Measurements from ENCODE around the gene EHBP1. TPM values are rescaled to one million over a fixed set of nuclear protein-coding genes. Genes with fewer than 3 reads are reported as not detected.

Gene EHBP1
- total RNA-seq, 4 donors from 2014 or later = 42.9 to 116 (median 58.3) TPM

DNA sequence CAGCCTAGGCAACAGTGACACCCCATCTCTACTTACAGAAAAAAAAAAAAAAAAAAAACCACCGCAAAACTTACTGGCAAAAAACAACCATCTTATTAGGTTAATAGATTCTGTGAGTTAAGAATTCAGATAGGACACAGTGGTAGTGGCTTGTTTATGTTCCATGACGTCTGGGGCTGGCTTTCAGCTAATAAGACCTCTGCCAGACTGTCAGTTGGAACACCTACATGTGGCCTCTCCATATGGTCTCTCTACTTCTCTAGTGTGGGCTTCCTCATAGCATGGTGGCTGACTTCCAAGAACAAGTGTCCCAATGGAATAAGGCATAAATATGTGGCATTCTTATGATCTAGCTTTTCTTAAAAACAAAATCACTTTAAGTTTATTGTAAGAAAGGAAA lies 251.1 kb downstream of the EHBP1 start:
- no peak for DNase-seq (ENCODE audit: low spot score in 2 of 2)
- no peaks in the 10 kb centered on the region for H3K27me3 ChIP-seq
- no peak for TF ChIP-seq CTCF (IDR thresholded peaks at IDR 0.05)
- no peak for TF ChIP-seq EP300 (IDR thresholded peaks at IDR 0.05)
- TF ChIP-seq POLR2AphosphoS5 (IDR thresholded peaks at IDR 0.05) = no peak
- TF ChIP-seq POLR2A (IDR thresholded peaks at IDR 0.05) = no peak
- no peaks in the 10 kb centered on the region for H3K4me1 ChIP-seq
- H3K9me3 ChIP-seq = no peaks in the 10 kb centered on the region
- peaks cover 33% of the 10 kb centered on the region for H3K36me3 ChIP-seq
- 79% methylated on average over 2 of the region's 2 CpGs for WGBS
- H3K27ac ChIP-seq = no peak overlapping the region
- no peak overlapping the region for H3K4me3 ChIP-seq

- no peaks in the 10 kb centered on the region for H3K4me1 ChIP-seq
- TF ChIP-seq POLR2AphosphoS5 (IDR thresholded peaks at IDR 0.05) (no peak), EP300 (IDR thresholded peaks at IDR 0.05) (no peak), POLR2A (IDR thresholded peaks at IDR 0.05) (no peak), CTCF (IDR thresholded peaks at IDR 0.05) (no peak)
- WGBS = 96% methylated on average over 3 of the region's 3 CpGs
- no peak for DNase-seq (ENCODE audit: low spot score in 2 of 2)
- no peaks in the 10 kb centered on the region for H3K27me3 ChIP-seq
- H3K36me3 ChIP-seq = peaks cover 37% of the 10 kb centered on the region
- H3K9me3 ChIP-seq = no peaks in the 10 kb centered on the region
- no peak overlapping the region for H3K27ac ChIP-seq
- no peak overlapping the region for H3K4me3 ChIP-seq
Observed at GRCh38 chr2:62958206-62958605, 252.7 kb downstream of the EHBP1 start.

DNA sequence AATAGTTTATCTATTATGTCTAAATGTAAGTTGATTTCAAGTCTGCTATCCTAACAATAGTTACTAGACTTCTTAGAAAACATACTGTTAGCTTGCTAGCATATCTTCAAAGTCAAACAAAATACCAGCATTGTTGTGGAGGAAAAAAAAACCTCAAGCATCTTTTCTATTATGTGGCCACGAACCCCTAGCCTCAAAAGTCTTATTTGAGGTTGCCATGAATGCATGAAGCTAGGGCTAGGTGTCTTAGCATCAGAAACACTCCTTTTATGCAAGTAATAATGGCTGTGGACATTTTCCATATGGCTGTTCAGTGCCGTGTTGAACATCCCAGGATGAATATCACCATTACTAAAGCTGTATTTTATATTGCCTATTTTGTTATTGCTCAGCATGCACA lies 258.5 kb downstream of the EHBP1 start:
- WGBS = 93% methylated on average over 2 of the region's 2 CpGs
- no peaks in the 10 kb centered on the region for H3K27me3 ChIP-seq
- TF ChIP-seq POLR2A (IDR thresholded peaks at IDR 0.05) (no peak), POLR2AphosphoS5 (IDR thresholded peaks at IDR 0.05) (no peak), EP300 (IDR thresholded peaks at IDR 0.05) (no peak), CTCF (IDR thresholded peaks at IDR 0.05) (no peak)
- no peaks in the 10 kb centered on the region for H3K4me1 ChIP-seq
- H3K4me3 ChIP-seq = no peak overlapping the region
- DNase-seq (ENCODE audit: low spot score in 2 of 2) = no peak
- peaks cover 22% of the 10 kb centered on the region for H3K36me3 ChIP-seq
- no peak overlapping the region for H3K27ac ChIP-seq
- no peaks in the 10 kb centered on the region for H3K9me3 ChIP-seq

DNA sequence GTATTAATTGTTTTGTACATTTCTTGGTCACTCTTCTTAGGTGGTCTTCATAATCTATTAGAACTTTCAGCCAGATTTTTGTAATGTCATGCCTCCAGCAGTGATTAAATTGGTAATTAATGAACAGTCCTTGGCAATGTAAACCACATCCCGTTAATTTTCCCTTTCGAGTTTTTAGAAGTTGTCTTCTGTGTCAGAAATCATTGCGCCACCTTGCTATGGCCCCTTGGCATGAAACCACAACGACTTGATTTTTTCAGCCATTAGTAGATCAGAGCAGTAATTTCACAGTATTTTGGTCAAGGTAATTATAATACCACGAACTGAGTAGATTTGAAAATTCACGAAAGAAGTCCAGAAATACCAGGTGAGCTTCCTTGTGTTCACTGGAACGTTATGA lies 259.2 kb downstream of the EHBP1 start:
- no peak for DNase-seq (ENCODE audit: low spot score in 2 of 2)
- no peaks in the 10 kb centered on the region for H3K27me3 ChIP-seq
- no peak overlapping the region for H3K27ac ChIP-seq
- H3K36me3 ChIP-seq = peaks cover 19% of the 10 kb centered on the region
- no peaks in the 10 kb centered on the region for H3K4me1 ChIP-seq
- no peaks in the 10 kb centered on the region for H3K9me3 ChIP-seq
- 85% methylated on average over 7 of the region's 7 CpGs for WGBS
- H3K4me3 ChIP-seq = no peak overlapping the region
- TF ChIP-seq POLR2A (IDR thresholded peaks at IDR 0.05) = no peak
- TF ChIP-seq CTCF (IDR thresholded peaks at IDR 0.05) = no peak
- TF ChIP-seq POLR2AphosphoS5 (IDR thresholded peaks at IDR 0.05) = no peak
- no peak for TF ChIP-seq EP300 (IDR thresholded peaks at IDR 0.05)

GRCh38 chr2:62966991-62967390 lies 261.5 kb downstream of the EHBP1 start:
- Histone ChIP-seq H3K4me1 (no peaks in the 10 kb centered on the region), H3K36me3 (peaks cover 19% of the 10 kb centered on the region), H3K27me3 (no peaks in the 10 kb centered on the region), H3K9me3 (no peaks in the 10 kb centered on the region), H3K4me3 (no peak overlapping the region), H3K27ac (no peak overlapping the region)
- DNase-seq (ENCODE audit: low spot score in 2 of 2) = no peak
- 95% methylated on average over 6 of the region's 6 CpGs for WGBS
- TF ChIP-seq POLR2A (IDR thresholded peaks at IDR 0.05) = no peak
- TF ChIP-seq EP300 (IDR thresholded peaks at IDR 0.05) = no peak
- no peak for TF ChIP-seq CTCF (IDR thresholded peaks at IDR 0.05)
- no peak for TF ChIP-seq POLR2AphosphoS5 (IDR thresholded peaks at IDR 0.05)

Measured in suprapubic skin (tissue), 4 donors.